Stomach (tissue), 4 donors: ENCODE results near the gene B3GNT2.

ENCODE experiments used
- EP300 ChIP-seq: sonication (generic); formaldehyde crosslinking; IDR thresholded peaks from one replicate; pipeline ENCODE4 v1.6.1; 2017; ENCODE audit warnings: antibody characterized with exemption
- POLR2A ChIP-seq, 4 donors: fragments of 450-650 bp; IDR thresholded peaks; one replicate each; pipeline ENCODE4 v1.6.1; 2016; ENCODE audit warnings: antibody characterized with exemption in 4 of 4, control low read depth in 2 of 4, mild to moderate bottlenecking in 1 of 4, moderate library complexity in 1 of 4
- POLR2AphosphoS5 ChIP-seq, 3 donors: sonication (generic); formaldehyde crosslinking; IDR thresholded peaks; one replicate each; pipeline ENCODE4 v1.6.1; 2016; ENCODE audit warnings: antibody characterized with exemption in 3 of 3
- TF ChIP-seq, protein P1 (sequence below), 7 experiments: fragments of 450-650 bp in 4 of 7; fragments of 200-600 bp in 3 of 7; sonication (generic) in 3 of 7; IDR thresholded peaks; one replicate each; pipeline ENCODE4 v1.5.1; 2016 to 2019; ENCODE audit warnings: antibody characterized with exemption in 7 of 7, control low read depth in 2 of 7, mild to moderate bottlenecking in 1 of 7

DNA sequence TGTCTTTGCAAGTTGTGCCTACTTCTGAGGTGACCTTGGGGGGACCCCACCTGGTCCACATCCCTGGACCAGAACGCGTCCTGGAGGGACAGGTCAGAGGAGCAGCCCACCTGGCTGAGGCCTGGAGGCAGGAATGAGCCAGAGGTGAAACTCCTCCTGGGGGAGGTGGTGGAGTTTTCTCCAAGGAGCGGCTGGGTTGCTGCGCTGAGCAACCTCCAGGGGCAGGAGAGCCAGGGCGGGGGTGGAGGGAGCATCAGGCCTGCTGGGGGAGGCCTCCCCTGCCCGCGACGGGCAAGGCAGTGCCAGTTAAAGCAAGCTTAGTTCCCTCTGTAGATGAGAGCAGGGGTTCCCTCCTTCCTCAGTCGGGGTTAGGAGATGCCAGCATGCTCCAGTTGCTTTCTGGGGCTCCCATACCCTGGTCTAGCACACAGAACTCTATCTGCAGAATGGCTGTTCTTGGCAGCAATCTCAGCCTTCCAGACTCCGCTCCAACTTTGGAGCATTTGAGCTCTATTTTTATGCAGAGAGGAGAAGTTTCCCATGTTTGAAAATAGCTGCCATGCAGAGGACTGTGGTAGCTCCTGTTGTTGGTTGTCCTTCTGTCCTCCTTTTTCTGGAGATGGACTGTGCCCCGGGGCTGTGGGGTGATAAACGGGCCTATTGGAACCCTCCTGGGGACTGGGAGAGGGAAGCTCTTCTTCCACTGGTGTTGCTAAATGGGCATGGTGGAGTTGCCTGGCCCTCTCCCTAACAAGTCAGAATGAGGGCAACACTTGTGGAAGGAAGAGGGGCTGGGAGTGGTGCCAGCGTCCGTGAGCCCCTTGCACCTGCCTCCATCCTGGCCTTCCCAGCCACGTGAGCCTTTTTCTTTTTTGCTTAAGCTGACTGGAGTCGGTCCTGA lies 39.1 kb downstream of the B3GNT2 start:
- TF ChIP-seq, protein P1, sequence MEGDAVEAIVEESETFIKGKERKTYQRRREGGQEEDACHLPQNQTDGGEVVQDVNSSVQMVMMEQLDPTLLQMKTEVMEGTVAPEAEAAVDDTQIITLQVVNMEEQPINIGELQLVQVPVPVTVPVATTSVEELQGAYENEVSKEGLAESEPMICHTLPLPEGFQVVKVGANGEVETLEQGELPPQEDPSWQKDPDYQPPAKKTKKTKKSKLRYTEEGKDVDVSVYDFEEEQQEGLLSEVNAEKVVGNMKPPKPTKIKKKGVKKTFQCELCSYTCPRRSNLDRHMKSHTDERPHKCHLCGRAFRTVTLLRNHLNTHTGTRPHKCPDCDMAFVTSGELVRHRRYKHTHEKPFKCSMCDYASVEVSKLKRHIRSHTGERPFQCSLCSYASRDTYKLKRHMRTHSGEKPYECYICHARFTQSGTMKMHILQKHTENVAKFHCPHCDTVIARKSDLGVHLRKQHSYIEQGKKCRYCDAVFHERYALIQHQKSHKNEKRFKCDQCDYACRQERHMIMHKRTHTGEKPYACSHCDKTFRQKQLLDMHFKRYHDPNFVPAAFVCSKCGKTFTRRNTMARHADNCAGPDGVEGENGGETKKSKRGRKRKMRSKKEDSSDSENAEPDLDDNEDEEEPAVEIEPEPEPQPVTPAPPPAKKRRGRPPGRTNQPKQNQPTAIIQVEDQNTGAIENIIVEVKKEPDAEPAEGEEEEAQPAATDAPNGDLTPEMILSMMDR (IDR thresholded peaks at IDR 0.05) = no peak
- no peak for TF ChIP-seq POLR2A (IDR thresholded peaks at IDR 0.05)
- TF ChIP-seq POLR2AphosphoS5 (IDR thresholded peaks at IDR 0.05) = no peak
- TF ChIP-seq EP300 = no peak
